Panc1 (cell line): ENCODE data around the gene PLS3.
"Not testable (repeated sequence)": the region's sequence is repeated elsewhere in the genome, so short reads cannot be mapped to it uniquely, and the experiment has no call there.

ENCODE experiments used
- CTCF ChIP-seq: fragments of 450-650 bp; IDR thresholded peaks from 2 replicates; pipeline ENCODE4 v1.5.1; 2017; ENCODE audit warnings: mild to moderate bottlenecking
- POLR2AphosphoS5 ChIP-seq: IDR thresholded peaks from 2 replicates; pipeline ENCODE4 v1.6.1; 2012; ENCODE audit warnings: mild to moderate bottlenecking, low read depth, low read length, moderate library complexity
- TCF7L2 ChIP-seq: IDR thresholded peaks from 2 replicates; pipeline ENCODE4 v1.6.1; 2011; ENCODE audit warnings: mild to moderate bottlenecking, low read depth, low read length, inconsistent platforms
- TF ChIP-seq, protein P1 (sequence below), 2 experiments: IDR thresholded peaks; 2 replicates each; pipeline ENCODE4 v1.6.1; 2011 to 2012; ENCODE audit warnings: low read depth in 2 of 2, control low read depth in 1 of 2, low read length in 1 of 2, mild to moderate bottlenecking in 1 of 2, moderate library complexity in 1 of 2; ENCODE audit not compliant: insufficient read depth in 1 of 2

GRCh38 chrX:115644397-115644796 is 83.4 kb downstream of the PLS3 start:
- TF ChIP-seq CTCF, TCF7L2, POLR2AphosphoS5: not testable (repeated sequence)
- TF ChIP-seq, protein P1, sequence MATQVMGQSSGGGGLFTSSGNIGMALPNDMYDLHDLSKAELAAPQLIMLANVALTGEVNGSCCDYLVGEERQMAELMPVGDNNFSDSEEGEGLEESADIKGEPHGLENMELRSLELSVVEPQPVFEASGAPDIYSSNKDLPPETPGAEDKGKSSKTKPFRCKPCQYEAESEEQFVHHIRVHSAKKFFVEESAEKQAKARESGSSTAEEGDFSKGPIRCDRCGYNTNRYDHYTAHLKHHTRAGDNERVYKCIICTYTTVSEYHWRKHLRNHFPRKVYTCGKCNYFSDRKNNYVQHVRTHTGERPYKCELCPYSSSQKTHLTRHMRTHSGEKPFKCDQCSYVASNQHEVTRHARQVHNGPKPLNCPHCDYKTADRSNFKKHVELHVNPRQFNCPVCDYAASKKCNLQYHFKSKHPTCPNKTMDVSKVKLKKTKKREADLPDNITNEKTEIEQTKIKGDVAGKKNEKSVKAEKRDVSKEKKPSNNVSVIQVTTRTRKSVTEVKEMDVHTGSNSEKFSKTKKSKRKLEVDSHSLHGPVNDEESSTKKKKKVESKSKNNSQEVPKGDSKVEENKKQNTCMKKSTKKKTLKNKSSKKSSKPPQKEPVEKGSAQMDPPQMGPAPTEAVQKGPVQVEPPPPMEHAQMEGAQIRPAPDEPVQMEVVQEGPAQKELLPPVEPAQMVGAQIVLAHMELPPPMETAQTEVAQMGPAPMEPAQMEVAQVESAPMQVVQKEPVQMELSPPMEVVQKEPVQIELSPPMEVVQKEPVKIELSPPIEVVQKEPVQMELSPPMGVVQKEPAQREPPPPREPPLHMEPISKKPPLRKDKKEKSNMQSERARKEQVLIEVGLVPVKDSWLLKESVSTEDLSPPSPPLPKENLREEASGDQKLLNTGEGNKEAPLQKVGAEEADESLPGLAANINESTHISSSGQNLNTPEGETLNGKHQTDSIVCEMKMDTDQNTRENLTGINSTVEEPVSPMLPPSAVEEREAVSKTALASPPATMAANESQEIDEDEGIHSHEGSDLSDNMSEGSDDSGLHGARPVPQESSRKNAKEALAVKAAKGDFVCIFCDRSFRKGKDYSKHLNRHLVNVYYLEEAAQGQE (IDR thresholded peaks at IDR 0.05; ENCODE audit: insufficient read depth in 1 of 2, low read depth in 2 of 2, low read length in 1 of 2): not testable (repeated sequence)
